Stimulated activated CD8-positive, alpha-beta memory T cell treated with anti-CD3 and anti-CD28 coated beads, Interleukin-4, amount 100 ng/mL, for 1 hour (primary cell): ENCODE data around the gene ZNF580.

Experiments
- DNase-seq, 2 donors: peaks; one replicate each; pipeline ENCODE4 v3.0.0-alpha.2; 2020; ENCODE audit warnings: low read depth in 2 of 2, low spot score in 1 of 2

The ZNF580 gene, protein sequence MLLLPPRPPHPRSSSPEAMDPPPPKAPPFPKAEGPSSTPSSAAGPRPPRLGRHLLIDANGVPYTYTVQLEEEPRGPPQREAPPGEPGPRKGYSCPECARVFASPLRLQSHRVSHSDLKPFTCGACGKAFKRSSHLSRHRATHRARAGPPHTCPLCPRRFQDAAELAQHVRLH

GRCh38 chr19:55640577-55641425, at the start of gene ZNF580:
TSS of gene ZNF580 (plus strand) at chr19:55641002. CDS start at chr19:55642509, 1,507 bp downstream.
- DNase-seq, result no peak

GRCh38 chr19:55591555-55591954, 49.2 kb upstream of the ZNF580 start:
- DNase-seq, result no peak

DNA sequence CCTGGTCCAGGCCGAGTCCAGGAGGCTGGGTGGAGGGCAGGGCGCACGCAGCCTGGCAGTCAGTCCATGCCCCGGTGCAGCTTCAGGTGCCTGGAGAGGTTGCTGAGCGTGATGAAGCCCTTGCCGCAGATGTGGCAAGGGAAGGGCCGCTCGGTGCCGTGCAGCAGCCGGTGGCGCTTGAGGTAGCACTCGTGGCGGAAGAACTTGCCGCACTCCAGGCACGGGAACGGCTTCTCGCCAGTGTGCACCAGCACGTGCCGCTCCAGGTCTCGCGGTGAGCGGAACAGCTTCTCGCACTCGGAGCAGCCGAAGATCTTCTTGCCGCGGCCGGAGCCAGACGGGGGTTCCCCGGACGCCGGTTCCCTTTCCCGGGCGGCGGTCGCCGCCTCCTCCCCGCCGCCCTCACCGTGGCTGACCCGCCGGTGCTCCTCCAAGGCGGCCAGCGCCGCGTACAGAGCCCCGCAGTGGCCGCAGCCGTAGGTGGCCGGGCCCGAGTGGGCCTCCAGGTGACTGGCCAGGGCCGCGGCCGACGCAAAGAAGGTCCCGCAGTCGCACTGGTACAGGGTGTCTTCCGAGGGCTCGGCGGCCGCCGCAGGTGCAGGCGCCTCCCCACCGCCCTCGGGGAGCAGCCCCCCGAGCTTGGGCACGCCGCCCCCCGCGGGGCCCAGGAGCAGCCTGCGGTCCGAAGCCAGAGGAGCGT, 48.3 kb upstream of the ZNF580 start:
- DNase-seq, result no peak

- no peak for DNase-seq
These were observed 47.6 kb upstream of the ZNF580 start for GRCh38 chr19:55593096-55593772.

GRCh38 chr19:55594996-55595545, 45.7 kb upstream of the ZNF580 start:
- DNase-seq, result no peak

GRCh38 chr19:55596304-55596703, 44.5 kb upstream of the ZNF580 start:
- DNase-seq, result no peak

DNA sequence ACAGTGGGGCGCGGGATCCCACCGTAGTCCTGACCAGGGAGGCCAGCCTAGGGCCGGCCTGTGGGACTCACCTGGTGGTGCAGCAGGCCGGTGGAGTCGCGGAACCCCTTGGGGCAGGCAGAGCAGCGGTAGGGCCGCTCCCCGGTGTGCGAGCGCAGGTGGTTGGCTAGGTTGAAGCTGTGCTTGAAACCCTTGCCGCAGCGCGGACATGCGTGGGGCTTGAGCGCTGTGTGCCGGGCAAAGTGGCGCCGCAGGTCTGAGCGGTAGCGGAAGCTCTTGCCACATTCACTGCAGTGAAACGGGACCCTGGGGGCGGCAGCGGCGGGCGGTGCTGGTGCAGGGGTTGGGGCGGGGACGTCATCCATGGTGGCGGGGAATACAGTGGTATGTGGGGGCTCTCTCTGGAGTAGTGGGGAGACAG, 43.3 kb upstream of the ZNF580 start:
- no peak for DNase-seq

DNA sequence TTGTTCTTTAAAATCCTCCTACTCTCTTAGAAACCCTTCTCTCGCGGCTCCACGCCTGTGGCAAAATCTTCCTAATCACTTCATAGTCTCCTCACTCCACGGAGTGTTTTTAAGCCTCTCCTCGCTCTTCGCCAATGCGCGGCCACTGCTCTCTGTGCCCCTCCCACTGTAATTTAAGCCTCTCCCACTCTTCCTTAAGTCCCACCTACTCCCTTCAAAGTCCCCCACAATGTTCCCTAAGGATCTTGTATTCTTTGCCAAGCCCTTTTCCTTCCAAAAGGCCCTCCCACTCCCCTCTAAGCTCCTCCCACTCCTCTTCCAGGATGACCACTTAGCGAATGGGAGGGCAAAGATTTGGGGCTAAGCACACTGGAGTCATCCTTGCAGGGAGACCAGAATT, 42.8 kb upstream of the ZNF580 start:
- no peak for DNase-seq

DNA sequence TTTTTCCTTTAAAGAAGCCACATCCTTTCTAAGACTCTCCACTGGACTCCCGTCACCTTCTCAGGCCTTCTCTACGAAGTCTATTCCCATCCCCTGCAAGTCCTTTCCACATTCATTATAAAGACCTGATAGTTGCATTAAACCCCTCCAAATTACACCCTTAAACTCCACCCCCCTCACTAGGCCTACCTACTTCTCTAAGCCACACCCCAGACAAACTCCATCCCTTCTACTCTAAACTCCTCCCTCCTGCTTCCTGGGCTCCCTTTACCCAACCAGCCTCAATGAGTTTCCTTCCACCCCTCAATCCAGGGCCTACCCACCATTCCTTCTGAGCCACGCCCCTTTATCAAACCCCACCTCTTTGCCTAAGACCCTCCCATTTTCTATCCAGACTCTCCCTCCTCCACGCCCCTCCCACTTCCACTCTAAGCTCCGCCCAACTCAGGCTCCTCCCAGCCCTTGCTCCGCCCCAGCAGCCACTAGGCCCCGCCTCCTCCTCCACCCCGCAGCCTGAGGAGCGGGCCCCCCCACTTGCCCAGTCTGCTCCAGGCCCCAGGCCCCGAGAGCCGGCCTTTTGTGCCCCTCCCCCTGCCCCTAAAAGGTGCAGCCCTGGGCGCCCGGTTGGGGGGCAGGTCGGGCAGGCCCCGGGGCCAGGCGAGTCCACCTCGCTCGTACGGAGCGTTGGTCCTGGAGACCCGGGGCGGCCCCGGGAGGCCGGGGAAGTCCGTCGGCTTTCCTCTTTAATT, 41.9 kb upstream of the ZNF580 start:
- DNase-seq, result peak; percentile 85 to 87

DNA sequence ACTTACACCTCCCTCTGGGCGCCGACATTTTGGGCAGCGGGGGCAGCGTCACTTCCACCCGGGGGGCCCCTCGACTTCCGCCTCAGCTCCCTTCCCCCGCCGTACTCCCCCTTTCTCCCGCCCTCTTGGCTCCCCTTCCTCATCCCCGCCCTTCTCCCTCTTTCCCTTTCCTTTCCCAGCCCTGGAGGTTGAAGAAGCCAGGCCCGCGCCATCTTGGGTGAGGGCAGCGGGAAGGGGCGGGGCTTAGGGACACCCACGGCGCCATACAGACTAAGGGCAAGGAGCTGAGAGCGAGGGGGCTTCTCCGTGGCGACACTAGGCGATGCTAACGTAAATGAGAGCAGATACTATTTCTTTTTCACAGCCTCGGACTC, 41.3 kb upstream of the ZNF580 start, which contains the start of gene FIZ1:
FIZ1 (minus strand) TSS at position 50 of the 374 bp plus-strand sequence. CDS start 1,652 bp downstream, outside the sequence.
- peak; percentile 88 to 91 for DNase-seq

DNA sequence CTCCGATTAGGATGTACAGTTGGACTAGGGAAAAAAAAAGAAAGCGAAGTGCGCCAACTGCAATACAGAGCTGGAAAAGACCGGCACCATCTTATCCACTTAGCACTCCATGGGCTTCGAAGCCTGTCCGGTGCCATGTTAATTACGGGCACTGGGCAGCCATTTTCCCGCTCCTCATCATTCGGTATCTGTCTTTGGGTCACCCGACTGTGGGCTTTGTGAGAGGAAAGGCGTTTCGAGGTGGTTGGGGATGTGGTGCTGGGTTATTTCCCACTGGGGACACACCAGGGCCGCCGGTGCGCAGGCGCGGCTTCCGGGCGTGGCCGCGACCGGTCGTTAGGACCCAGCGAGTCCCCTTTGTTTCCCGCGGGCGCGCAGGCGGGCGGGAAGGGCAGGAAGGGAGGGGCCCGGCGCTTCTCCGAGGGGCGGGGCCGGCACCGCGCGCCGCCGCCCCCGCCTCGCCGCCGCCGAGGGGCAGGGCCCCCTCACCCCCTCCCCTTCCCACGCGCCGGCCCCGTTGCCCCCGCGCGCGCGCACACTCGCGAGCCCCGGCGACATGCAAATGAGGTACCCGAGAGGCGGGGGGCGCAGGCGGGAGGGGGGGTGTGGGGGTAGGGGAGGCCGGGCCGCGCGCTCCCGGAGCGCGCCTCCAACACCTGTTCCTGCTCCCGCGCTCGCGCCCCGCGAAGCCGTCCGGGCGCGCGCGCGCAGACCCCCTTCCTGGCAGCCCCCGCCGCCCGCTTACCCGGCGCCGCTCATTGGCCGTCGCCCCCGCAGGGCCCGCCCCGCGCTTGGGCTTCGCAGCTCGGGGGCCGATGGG, 40.8 kb upstream of the ZNF580 start, which contains the start of gene ZNF524:
ZNF524 (plus strand) TSS at position 447 of the 820 bp plus-strand sequence. CDS start 1,825 bp downstream, outside the sequence.
- DNase-seq, result peak; percentile 66 to 71

GRCh38 chr19:55600662-55601028, 40.2 kb upstream of the ZNF580 start:
- no peak for DNase-seq

DNA sequence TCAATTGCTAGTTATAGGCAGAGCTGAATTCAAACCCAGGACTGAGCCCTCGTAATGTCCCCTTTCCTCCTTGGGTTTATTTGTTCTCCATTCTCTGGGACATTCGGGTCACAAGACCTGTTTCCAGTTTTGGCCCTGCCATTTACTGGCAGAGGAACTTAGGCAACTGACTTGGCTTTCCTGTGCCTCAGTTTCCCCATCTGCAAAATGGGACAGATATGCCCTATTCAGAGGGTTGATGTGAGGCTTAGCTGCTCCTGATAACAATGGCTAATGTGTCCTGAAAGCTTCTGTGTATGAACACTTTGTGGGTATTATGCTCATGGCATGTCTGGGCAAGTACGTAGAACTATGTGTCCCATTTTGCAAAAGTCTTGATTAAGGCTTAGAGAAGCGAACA, 39.7 kb upstream of the ZNF580 start:
- DNase-seq, result no peak

- no peak for DNase-seq
These were observed 38.4 kb upstream of the ZNF580 start for GRCh38 chr19:55602104-55603001.

- no peak for DNase-seq
These were observed 37.7 kb upstream of the ZNF580 start for GRCh38 chr19:55603115-55603514.

GRCh38 chr19:55603581-55604292, 37.1 kb upstream of the ZNF580 start:
- no peak for DNase-seq

- peak; percentile 95 to 97 for DNase-seq
These were observed 35.6 kb upstream of the ZNF580 start for GRCh38 chr19:55605207-55605636.
